Hair follicular keratinocyte (primary cell): ENCODE results near the gene SYP. TPM values are rescaled to one million over a fixed set of nuclear protein-coding genes. Genes with fewer than 3 reads are reported as not detected.

ENCODE experiments used
- total RNA-seq: library from RNA; depleted of rRNA; stranded (reverse); fragments of >200 nt; gene quantifications from 2 replicates; pipeline ENCODE4 v1.2.3, GENCODE V29; 2015

SYP gene
- total RNA-seq, result 0.16 and 0.30 TPM in 2 replicates

DNA sequence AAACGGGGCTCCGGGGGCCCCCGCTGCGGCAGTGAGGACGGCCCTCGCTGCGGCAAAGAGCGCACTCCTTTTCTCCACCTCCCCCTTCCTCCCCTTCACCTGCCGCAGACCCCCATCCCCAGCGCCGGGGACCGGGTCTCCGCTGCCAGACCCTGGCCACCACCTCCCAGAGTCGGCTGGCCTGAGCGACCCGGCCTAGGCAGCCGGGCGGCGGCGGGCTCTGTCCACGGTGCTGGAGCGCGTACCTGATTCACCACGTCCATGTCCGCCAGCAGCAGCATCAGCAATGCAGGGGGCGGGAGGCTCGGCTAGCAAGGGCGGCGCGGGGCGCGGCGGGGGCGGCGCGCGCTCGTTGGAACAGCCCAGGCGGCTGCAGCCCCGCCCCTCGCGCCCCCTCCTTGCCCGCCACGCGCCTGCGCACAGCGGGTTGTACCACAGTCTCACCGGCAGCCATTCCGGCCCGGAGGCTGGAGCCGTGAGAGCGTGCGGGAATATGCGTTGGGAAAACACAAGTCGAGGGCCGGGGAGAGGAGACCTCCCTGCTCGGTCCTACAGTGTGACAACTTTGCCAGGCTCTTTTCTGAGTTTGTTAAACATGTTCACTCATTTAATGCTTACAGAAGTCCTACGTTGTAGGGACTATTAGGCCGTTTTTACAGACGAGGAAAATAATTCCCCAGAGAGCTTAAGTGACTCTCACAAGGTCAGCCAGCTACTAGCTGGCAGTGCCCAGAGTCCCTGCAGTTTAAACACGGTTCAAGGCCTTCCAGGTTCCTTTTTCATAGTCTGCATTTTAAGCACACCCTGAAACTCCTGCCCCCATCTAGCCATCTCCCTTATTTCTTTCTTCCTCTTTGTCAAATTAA lies at the start of gene SYP:
TSS of gene SYP (minus strand) at position 288 of the 866 bp plus-strand sequence. CDS start at position 281, 7 bp downstream.

GRCh38 chrX:49233176-49233575 lies 33.2 kb upstream of the SYP start, which contains the start of gene CACNA1F:
CACNA1F (minus strand) TSS chrX:49233340; CDS start chrX:49233309, 31 bp downstream.

DNA sequence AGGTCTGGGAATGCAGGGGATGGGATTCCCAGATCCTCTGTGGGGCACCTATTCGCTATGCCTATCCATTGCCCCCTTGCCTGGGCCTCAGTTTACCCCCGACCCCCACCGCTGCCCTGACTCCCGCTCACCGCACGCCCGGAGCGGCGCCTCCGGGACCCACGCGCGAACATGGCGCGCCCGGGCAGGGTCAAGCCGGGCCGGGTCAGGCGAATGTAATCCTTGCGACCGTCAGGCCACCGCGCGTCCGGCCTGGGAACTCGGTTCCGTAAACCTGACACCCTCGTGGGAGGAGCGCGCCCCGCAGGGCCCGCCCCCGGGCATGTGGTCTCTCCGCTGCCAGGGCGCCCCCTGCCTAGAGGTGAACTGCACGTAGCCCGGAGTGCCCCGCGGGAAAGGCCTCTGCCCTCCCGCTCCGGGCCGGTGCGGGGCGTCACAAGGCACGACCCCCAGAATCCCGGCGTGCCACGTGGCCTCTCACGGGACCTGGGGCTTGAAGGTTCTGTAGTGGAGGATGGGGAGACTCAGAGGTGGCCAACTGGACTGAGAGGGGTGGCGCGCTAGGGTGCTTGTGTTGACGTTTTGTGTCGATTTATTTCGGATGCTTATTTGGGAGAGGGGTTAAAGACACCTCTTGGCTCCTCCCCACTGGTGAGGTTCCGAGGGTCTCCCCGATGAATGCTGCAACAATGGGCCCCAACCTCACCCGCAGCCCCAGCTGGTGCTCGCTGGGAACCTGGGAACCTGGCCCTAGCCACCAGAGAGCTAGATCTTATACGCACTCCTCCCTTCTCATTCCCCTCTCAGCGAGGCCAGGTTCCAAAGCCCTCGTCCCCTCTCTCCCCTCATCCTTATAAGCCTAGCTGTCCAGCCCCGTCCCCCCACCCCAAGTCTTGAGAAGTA lies 13.6 kb downstream of the SYP start, which contains the start of gene PRICKLE3:
TSS of gene PRICKLE3 (minus strand) at position 249 of the 903 bp plus-strand sequence. CDS start at position 173, 76 bp downstream.

DNA sequence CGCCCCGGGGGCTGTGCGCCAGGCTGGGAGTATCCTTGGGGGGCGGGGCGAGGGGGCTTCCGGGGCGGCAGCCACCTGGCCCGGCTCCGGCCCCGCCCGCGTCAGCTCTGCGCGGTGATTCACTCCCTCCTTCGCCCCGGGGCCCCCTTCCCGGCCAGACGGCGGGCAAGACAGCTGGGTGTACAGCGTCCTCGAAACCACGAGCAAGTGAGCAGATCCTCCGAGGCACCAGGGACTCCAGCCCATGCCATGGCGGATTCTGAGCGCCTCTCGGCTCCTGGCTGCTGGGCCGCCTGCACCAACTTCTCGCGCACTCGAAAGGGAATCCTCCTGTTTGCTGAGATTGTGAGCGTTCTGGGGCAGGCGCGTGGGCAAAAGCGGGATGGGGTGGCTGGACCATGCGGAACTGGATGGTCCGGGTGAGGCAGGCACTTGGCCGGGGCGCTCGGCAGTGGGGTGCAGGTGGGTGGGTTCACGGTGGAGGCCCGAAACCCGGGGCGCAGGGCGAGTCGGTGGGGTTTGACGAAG lies 28.2 kb downstream of the SYP start, which contains the start of gene PLP2:
TSS of gene PLP2 (plus strand) at position 147 of the 528 bp plus-strand sequence. CDS start at position 250, 103 bp downstream.

GRCh38 chrX:49162620-49163019 lies 37.4 kb downstream of the SYP start, which contains the start of gene MAGIX:
MAGIX (plus strand) TSS chrX:49162758; CDS start chrX:49162890, 132 bp downstream.

Other genes with a start within 250 kb of the SYP start
- 27.7 and 38.7 TPM in 2 replicates for gene OTUD5, start 242.6 kb downstream of the SYP start, total RNA-seq
- gene KCND1, start 228.3 kb downstream of the SYP start, total RNA-seq, result 0.23 and 0.47 TPM in 2 replicates
- 14.6 and 16.2 TPM in 2 replicates for gene GRIPAP1, start 197.9 kb downstream of the SYP start, total RNA-seq
- gene TFE3, start 156.8 kb downstream of the SYP start, total RNA-seq, result 41.8 and 59.8 TPM in 2 replicates
- 5.5 and 6.6 TPM in 2 replicates for gene CCDC120, start 141.2 kb downstream of the SYP start, total RNA-seq
- gene PRAF2, start 126.2 kb downstream of the SYP start, total RNA-seq, result 9.7 and 9.8 TPM in 2 replicates
- gene WDR45, start 120.3 kb downstream of the SYP start, total RNA-seq, result 33.5 and 56.9 TPM in 2 replicates
- gene GPKOW, start 76.5 kb downstream of the SYP start, total RNA-seq, result 19.7 and 30.4 TPM in 2 replicates
- 4.8 and 11.0 TPM in 2 replicates for gene MAGIX, start 37.4 kb downstream of the SYP start, total RNA-seq
- gene PLP2, start 28.3 kb downstream of the SYP start, total RNA-seq, result 89.8 and 101 TPM in 2 replicates
- gene PRICKLE3, start 13.8 kb downstream of the SYP start, total RNA-seq, result 18.9 and 21.5 TPM in 2 replicates
- gene CACNA1F, start 33.1 kb upstream of the SYP start, total RNA-seq, result 0.08 TPM in 1 of 2 replicates, not detected in the other
- gene CCDC22, start 35.3 kb upstream of the SYP start, total RNA-seq, result 14.8 and 18.9 TPM in 2 replicates
- gene FOXP3, start 64.5 kb upstream of the SYP start, total RNA-seq, result not detected in 2 replicates
- 0.78 and 1.5 TPM in 2 replicates for gene PPP1R3F, start 69.6 kb upstream of the SYP start, total RNA-seq
- gene GAGE10, start 103.5 kb upstream of the SYP start, total RNA-seq, result not detected in 2 replicates
- not detected in 2 replicates for gene GAGE12J, start 121.8 kb upstream of the SYP start, total RNA-seq
- not detected in 2 replicates for gene GAGE13, start 131.4 kb upstream of the SYP start, total RNA-seq